HG03520 (cell line): ENCODE data around the gene AGAP1.
A peak's percentile ranks its signal among the peaks of the same experiment; 100 is the strongest.

Source experiments
- ATAC-seq: cut with Tn5 transposase; IDR thresholded peaks from one replicate; pipeline ENCODE4 v1.9.1; 2021; ENCODE audit warnings: mild to moderate bottlenecking, moderate library complexity; ENCODE audit not compliant: unreplicated experiment

AGAP1 gene

GRCh38 chr2:235546436-235546835, 52.6 kb downstream of the AGAP1 start:
- ATAC-seq = no peak

GRCh38 chr2:235549735-235550377, 56.0 kb downstream of the AGAP1 start:
- ATAC-seq = no peak

- no peak for ATAC-seq
Observed at GRCh38 chr2:235550378-235550760, 56.5 kb downstream of the AGAP1 start.

GRCh38 chr2:235550946-235551345, 57.1 kb downstream of the AGAP1 start:
- no peak for ATAC-seq

GRCh38 chr2:235551965-235552364, 58.1 kb downstream of the AGAP1 start:
- no peak for ATAC-seq

- no peak for ATAC-seq
Observed at GRCh38 chr2:235552671-235553070, 58.8 kb downstream of the AGAP1 start.

GRCh38 chr2:235553291-235553690, 59.4 kb downstream of the AGAP1 start:
- no peak for ATAC-seq

- no peak for ATAC-seq
Observed at GRCh38 chr2:235553696-235554100, 59.9 kb downstream of the AGAP1 start.

GRCh38 chr2:235554385-235554784, 60.5 kb downstream of the AGAP1 start:
- no peak for ATAC-seq

- no peak for ATAC-seq
Observed at GRCh38 chr2:235554936-235555335, 61.1 kb downstream of the AGAP1 start.

- ATAC-seq = no peak
Observed at GRCh38 chr2:235555371-235555770, 61.5 kb downstream of the AGAP1 start.

GRCh38 chr2:235556086-235556485, 62.2 kb downstream of the AGAP1 start:
- no peak for ATAC-seq

GRCh38 chr2:235556901-235557300, 63.1 kb downstream of the AGAP1 start:
- ATAC-seq = no peak

GRCh38 chr2:235557903-235558302, 64.1 kb downstream of the AGAP1 start:
- ATAC-seq = no peak

- no peak for ATAC-seq
Observed at GRCh38 chr2:235558572-235558971, 64.7 kb downstream of the AGAP1 start.

GRCh38 chr2:235560345-235560744, 66.5 kb downstream of the AGAP1 start:
- peak; percentile 61 for ATAC-seq

GRCh38 chr2:235561450-235561849, 67.6 kb downstream of the AGAP1 start:
- ATAC-seq = no peak

GRCh38 chr2:235562065-235562747, 68.4 kb downstream of the AGAP1 start:
- ATAC-seq = no peak

GRCh38 chr2:235563056-235563910, 69.4 kb downstream of the AGAP1 start:
- ATAC-seq = no peak

- no peak for ATAC-seq
Observed at GRCh38 chr2:235564066-235564465, 70.2 kb downstream of the AGAP1 start.

GRCh38 chr2:235564884-235565530, 71.2 kb downstream of the AGAP1 start:
- ATAC-seq = no peak
